Measurements from ENCODE around the gene HOXD9.

Gene HOXD9

GRCh38 chr2:176140513-176141317 lies 18.2 kb downstream of the HOXD9 start:
- DNase-seq, result peak; percentile 82

DNA sequence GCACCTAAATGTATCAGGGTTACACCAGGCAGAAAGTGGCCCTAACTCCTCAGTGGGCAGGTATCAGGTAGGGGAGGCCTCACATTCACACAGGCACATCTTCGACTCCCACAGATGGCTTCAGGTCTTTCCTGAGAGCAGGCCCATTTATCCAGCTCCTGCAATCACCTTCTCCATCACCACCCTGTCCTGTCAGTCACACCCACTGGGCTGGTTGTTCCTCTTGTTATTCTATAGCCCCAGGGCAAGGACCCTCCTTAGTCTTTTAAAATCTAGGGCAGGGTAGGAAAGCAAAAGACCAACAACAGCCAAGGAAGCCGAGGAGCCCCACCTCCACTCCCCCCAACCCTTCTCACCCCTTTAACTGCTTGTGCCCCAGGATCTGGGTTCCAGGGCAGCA lies 19.8 kb downstream of the HOXD9 start:
- DNase-seq, result no peak

GRCh38 chr2:176145085-176145969 lies 22.8 kb downstream of the HOXD9 start:
- no peak for DNase-seq

DNA sequence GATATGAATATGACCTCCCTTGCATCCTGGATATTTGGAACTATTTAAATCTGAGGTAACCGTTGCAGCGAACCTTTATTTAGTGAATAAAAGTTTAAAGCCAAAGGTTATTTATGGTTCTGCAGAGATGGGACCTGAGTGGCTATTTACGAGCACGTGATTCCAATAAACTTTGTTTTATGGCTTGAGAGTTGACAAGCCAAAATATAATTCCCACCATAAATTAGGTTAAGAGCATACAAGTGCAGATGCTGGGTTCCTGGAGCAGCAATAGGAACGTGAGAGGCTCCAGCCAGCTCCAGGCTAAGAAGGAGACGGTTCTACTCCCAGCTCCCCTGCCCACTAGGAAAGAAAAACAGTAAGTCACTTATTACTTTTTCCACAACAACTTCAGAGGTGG lies 23.6 kb downstream of the HOXD9 start:
- DNase-seq, result no peak

DNA sequence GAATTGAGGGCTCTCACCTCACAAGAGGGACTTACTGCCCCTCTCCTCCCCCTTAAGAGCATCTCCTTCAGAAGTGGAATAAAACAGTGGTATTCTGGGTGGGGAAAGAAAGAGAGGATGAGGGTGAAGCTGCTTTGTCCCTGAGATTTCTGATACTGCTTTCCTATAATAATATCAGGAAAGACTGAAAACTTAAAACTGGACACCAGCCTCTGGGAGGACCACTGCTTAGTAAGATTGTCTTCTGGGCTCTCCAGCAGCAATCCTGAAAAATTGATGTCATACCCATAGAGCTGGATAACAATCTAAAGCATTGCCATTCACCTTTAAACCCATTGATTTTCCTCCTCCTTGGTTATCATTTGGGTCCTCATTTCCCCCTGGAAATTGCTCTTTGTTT lies 24.1 kb downstream of the HOXD9 start:
- no peak for DNase-seq

- no peak for DNase-seq
These were observed 24.8 kb downstream of the HOXD9 start for GRCh38 chr2:176147210-176147799.

GRCh38 chr2:176147800-176148496 lies 25.4 kb downstream of the HOXD9 start:
- DNase-seq, result no peak

- no peak for DNase-seq
These were observed 26.4 kb downstream of the HOXD9 start for GRCh38 chr2:176148751-176149421.

DNA sequence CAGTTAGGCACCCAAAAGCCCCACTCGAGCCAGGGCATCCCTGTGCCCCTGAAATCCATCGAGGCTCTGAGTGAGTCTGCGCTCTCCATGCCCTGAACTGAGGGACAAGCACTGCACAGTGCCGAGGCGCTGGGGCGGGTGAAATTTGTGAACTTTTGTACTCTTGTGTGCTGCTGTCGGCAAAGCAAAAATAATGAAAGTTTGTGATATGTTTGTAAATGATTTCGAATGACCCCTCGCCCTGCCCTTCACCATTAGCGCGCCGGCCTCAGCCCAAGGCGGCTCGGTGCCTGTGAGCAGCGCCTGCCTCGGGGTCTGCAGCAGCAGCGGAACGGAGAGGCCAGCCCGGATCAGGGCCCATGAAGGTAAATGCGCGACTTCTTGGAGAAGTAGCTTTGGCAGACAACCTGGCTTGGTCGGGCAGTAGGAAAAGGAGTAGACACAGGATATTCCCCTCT lies 27.0 kb downstream of the HOXD9 start:
- no peak for DNase-seq

DNA sequence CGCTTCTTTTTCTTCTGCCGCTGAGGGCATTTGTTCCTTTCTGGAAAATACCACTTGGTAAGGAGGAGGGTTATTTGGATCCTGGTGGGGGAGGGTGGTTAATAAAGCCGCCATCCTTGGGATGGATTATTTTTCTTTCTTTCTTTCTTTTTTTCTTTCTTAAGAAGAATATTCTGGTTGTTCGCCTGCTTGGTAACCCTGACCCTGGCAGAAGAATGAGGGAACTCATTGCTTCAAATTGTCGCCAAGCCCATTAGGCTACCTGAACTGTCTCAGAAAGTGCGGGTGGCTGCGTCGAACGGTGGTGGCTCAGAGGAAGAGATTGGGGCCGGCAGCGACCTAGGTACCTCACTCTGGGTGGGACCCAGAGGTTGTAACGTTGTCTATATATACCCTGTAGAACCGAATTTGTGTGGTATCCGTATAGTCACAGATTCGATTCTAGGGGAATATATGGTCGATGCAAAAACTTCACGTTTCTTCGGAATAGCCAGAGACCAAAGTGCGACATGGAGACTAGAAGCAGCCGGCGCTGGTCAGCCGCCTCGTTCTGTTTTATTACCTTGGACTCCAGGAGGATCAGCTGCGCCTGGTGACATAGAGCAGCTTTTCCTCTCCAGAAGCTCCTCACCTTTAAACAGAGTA lies 27.5 kb downstream of the HOXD9 start:
- no peak for DNase-seq

DNA sequence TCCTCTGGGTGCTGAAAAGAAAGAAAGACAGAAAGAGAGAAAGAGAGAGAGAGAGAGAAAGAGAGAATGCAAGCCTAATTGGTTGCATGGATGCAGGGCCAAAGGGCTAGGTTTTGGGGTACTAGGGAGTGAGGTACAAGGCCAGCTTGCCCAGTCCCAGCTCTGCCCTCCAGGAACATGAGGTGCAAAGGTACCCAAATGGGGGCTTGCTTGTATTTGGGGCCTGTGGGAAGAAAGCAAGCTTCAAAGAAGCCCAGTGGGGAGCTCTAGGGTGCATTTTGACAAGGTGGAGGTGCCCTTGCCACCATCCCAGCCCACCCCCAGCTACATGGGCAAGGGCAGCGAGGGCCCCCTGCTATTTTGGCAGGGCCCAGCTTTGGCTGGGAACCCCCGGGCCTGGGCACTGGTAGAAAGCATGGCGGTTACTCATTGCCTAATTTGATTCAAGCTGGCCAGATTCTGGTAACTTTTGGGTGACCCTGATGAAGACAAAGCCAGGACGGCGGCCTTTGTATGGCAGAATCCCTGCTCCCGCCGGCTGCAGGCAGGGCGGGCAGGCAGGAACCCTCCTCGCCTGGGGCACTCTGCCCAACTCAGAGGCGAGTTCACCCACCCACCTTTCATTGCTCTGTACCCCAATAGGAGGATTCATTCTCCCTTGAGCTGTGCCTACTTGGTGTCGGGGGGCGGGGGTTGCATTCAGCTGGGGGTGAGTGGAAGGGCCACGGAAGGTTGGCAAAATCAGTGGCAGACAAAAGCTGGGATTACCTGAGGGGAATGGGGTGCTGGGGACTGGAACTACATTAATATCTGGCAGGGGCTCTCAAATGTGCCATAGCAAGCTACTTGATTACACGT lies 28.3 kb downstream of the HOXD9 start:
- no peak for DNase-seq

DNA sequence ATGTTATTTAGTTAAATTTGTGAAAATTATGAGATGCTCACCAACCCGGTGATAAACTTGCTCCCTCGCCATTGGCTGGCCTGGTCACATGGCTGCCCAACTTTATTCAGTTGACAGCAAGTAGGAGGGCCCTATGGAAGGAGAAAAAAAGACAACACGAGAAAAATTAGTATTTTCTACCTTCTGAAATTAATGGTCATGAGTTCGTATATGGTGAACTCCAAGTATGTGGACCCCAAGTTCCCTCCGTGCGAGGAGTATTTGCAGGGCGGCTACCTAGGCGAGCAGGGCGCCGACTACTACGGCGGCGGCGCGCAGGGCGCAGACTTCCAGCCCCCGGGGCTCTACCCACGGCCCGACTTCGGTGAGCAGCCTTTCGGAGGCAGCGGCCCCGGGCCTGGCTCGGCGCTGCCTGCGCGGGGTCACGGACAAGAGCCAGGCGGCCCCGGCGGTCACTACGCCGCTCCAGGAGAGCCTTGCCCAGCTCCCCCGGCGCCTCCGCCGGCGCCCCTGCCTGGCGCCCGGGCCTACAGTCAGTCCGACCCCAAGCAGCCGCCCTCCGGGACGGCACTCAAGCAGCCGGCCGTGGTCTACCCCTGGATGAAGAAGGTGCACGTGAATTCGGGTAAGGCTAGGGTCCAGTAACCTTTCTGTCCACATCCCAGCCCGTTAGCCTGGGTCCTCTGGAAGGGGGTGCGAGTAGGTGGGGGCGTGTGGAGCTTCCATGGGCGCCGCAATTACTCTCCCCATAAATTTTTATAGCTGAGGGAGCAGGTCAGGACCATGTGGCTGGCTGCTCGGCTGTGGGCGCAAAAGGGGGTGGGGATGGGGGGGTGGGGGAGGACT lies 29.1 kb downstream of the HOXD9 start, which contains the start of gene HOXD4:
HOXD4 (plus strand) TSS at position 109 of the 846 bp plus-strand sequence; CDS start at position 193, 84 bp downstream.
- no peak for DNase-seq

DNA sequence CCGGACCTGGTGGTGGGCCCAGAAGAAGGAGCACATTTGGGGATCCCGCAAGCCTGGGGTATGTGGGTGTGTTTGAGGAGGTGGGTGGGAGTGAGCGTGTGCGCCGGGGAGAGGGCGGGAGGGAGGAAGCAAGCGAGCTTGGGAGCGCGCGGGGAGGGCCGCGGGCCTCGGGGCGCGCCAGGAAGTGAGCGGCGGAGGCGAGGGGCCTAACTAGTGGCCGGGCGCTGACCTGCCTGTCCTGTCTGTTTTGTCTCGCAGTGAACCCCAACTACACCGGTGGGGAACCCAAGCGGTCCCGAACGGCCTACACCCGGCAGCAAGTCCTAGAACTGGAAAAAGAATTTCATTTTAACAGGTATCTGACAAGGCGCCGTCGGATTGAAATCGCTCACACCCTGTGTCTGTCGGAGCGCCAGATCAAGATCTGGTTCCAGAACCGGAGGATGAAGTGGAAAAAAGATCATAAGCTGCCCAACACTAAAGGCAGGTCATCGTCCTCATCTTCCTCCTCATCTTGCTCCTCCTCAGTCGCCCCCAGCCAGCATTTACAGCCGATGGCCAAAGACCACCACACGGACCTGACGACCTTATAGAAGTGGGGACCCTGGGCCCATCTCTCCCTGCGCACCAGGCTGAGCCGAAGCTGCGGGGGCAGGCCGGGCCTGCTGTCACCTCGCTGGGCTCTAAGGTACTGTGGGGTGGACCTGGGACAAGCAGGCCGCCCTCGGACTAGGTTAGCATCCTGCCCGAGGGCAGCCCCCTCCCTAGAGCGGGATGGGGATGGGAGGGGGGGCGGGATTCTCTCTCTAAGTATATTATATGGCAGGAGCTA lies 30.0 kb downstream of the HOXD9 start:
- no peak for DNase-seq

DNA sequence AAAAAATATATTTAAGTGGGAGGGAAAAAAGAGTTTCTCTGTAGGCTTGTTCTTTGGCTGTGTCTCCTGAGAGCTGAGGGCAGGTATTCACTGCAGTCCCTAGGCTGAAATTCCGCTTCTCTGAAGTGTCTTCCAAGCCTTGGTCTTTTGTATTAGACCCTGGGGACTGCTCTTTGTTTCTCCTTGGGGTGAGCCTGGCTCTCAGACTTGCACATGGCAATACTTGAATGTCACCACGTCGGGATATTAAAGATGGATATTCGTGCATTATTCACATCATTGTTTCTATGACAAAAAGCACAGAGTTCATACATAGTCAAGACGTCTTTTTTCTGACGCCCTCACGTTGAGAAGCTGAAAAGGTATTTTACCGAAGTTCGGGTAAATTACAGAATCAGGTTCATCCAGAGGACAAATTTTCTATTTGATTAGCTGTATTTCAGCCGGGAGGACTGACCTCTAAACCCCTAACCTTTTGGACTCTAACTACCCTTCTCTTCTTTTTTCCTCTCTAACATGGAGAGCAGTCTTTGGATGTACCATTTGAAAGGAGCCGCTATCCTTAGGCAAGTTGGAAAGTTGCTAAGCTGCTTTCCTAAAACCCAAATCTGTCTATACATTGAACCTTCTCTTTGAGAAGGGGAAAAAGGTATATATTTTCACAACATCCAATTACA lies 32.2 kb downstream of the HOXD9 start:
- DNase-seq, result no peak

DNA sequence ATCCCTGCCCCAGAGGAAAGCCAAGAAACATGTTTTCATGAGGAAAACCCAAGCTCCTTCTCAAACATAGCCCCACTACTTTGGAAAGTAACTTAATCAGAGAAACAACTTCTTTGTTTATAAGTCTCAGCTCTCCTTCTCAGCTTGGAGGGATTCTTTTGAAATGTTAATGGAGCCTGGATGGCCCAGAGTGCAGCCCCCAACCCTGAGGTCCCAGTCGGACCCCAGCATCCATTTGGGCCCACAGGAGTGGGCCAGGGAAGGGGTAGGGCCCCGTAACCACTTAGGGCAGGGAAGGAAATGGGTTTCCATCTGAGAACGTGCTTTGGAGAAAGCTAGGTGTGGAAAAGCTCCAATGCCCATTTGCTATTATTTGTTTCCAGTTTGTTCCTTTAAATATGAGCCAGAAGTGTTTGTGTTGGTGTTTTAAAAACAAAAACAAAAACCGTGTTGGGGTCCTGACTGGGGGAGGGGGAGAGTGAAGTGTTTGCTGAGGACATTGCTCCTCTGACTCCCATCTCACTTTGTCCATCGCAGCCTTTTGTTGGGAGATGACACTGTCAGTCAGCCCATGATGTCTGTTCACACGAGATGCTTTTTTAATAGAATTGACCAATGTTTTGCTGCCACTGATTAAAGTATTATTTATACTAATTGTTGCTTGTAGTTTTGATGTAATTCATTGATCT lies 33.0 kb downstream of the HOXD9 start:
- no peak for DNase-seq

GRCh38 chr2:176156301-176156806 lies 33.8 kb downstream of the HOXD9 start:
- no peak for DNase-seq

- no peak for DNase-seq
These were observed 34.4 kb downstream of the HOXD9 start, which contains the start of gene HOXD3 for GRCh38 chr2:176156807-176157498. Gene HOXD3, plus strand, starts transcription at chr2:176157307. Its CDS starts 11,808 bp downstream, at chr2:176169115.

All from stimulated activated CD8-positive, alpha-beta memory T cell treated with anti-CD3 and anti-CD28 coated beads, Interleukin-4, amount 100 ng/mL, for 48 hours (primary cell).